K562 treated with DMSO at 1 percent for 24 hours (cell line): Measurements from ENCODE around the gene KRT15. TPM values are rescaled to one million over a fixed set of nuclear protein-coding genes. Genes with fewer than 3 reads are reported as not detected.

Source experiments
- total RNA-seq: library from RNA; unstranded; fragments of 300-600 nt; gene quantifications from 2 replicates; pipeline ENCODE4 v1.2.3, GENCODE V29; 2022; ENCODE audit warnings: low read depth; ENCODE audit not compliant: insufficient read depth

The KRT15 gene
- 0.42 and 0.88 TPM in 2 replicates for total RNA-seq

GRCh38 chr17:41518789-41519449 lies at the start of gene KRT15:
Gene KRT15, minus strand, starts transcription at chr17:41518890. Its CDS starts 63 bp downstream, at chr17:41518827.

GRCh38 chr17:41505007-41505808 lies 13.5 kb downstream of the KRT15 start, which contains the start of gene KRT13:
Gene KRT13, minus strand, starts transcription at chr17:41505612. Its CDS starts 62 bp downstream, at chr17:41505550.

DNA sequence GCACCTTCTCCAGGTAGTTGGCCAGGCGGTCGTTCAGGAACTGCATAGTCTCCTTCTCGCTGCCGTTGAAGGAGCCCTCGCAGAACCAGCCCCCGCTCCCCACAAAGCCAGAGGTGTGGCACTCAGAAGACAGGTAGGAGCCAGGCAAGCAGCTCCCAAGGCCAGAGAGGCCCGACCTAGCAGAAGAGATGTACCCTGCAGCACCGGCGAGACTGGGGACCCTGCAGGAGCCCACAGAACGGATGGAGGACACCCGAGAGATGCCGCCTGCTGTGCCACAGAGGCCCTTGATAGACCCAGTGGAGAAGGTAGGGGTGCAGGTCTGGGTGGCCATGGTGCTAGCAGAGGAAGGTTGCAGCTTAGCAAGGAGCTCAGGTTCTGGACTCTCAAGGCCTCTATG lies 29.2 kb downstream of the KRT15 start, which contains the start of gene KRT36:
Gene KRT36, minus strand, starts transcription at position 380 of the 400 bp plus-strand sequence. Its CDS starts 46 bp downstream, at position 334.

GRCh38 chr17:41481036-41481435 lies 37.7 kb downstream of the KRT15 start, which contains the start of gene KRT35:
Gene KRT35, minus strand, starts transcription at chr17:41481151. Its CDS starts 54 bp downstream, at chr17:41481097.

GRCh38 chr17:41466988-41467387 lies 51.7 kb downstream of the KRT15 start, which contains the start of gene KRT32:
Gene KRT32, minus strand, starts transcription at chr17:41467386. Its CDS starts 61 bp downstream, at chr17:41467325.

Other genes with a start within 250 kb of the KRT15 start
- not detected in 2 replicates for gene KRTAP9-7, start 243.2 kb downstream of the KRT15 start, total RNA-seq
- gene KRTAP29-1, start 216.0 kb downstream of the KRT15 start, total RNA-seq = not detected in 2 replicates
- gene KRTAP16-1, start 209.6 kb downstream of the KRT15 start, total RNA-seq = not detected in 2 replicates
- gene KRTAP17-1, start 203.2 kb downstream of the KRT15 start, total RNA-seq = not detected in 2 replicates
- not detected in 2 replicates for gene KRT33A, start 168.1 kb downstream of the KRT15 start, total RNA-seq
- gene KRT33B, start 149.1 kb downstream of the KRT15 start, total RNA-seq = not detected in 2 replicates
- gene KRT34, start 136.6 kb downstream of the KRT15 start, total RNA-seq = not detected in 2 replicates
- gene KRT31, start 121.3 kb downstream of the KRT15 start, total RNA-seq = not detected in 2 replicates
- not detected in 2 replicates for gene KRT37, start 94.3 kb downstream of the KRT15 start, total RNA-seq
- not detected in 2 replicates for gene KRT38, start 77.9 kb downstream of the KRT15 start, total RNA-seq
- gene KRT32, start 51.5 kb downstream of the KRT15 start, total RNA-seq = not detected in 2 replicates
- gene KRT35, start 37.7 kb downstream of the KRT15 start, total RNA-seq = not detected in 2 replicates
- gene KRT36, start 29.0 kb downstream of the KRT15 start, total RNA-seq = not detected in 2 replicates
- gene KRT13, start 13.3 kb downstream of the KRT15 start, total RNA-seq = not detected in 2 replicates
- 202 and 214 TPM in 2 replicates for gene KRT19, start 9.4 kb upstream of the KRT15 start, total RNA-seq
- not detected in 2 replicates for gene KRT9, start 53.2 kb upstream of the KRT15 start, total RNA-seq
- not detected in 2 replicates for gene KRT14, start 68.0 kb upstream of the KRT15 start, total RNA-seq
- gene KRT16, start 93.9 kb upstream of the KRT15 start, total RNA-seq = not detected in 2 replicates
- 0.45 TPM in 1 of 2 replicates, not detected in the other for gene KRT17, start 105.7 kb upstream of the KRT15 start, total RNA-seq
- 1,198 and 1,276 TPM in 2 replicates for gene EIF1, start 170.0 kb upstream of the KRT15 start, total RNA-seq
- gene GAST, start 193.4 kb upstream of the KRT15 start, total RNA-seq = not detected in 2 replicates
- gene HAP1, start 215.8 kb upstream of the KRT15 start, total RNA-seq = 0.08 TPM in 1 of 2 replicates, not detected in the other